Fibroblast of lung (primary cell): ENCODE results near the gene KIF1A. TPM values are rescaled to one million over a fixed set of nuclear protein-coding genes. Genes with fewer than 3 reads are reported as not detected.

Source experiments
- DNase-seq, 2 donors: peaks; one replicate each; pipeline versions ENCODE4 v3.0.0 to v3.0.0-alpha.2; 2010; ENCODE audit warnings: low read depth in 2 of 2
- H2AFZ ChIP-seq: 2 replicates; pipeline ENCODE4 v1.5.1; 2012; ENCODE audit warnings: low read length, control low read depth, inconsistent platforms
- H3K27ac ChIP-seq: 2 replicates; pipeline ENCODE4 v1.5.1; 2011; ENCODE audit warnings: low read length, control low read depth; ENCODE audit not compliant: insufficient read depth
- H3K27me3 ChIP-seq: 2 replicates; pipeline ENCODE4 v1.5.1; 2011; ENCODE audit warnings: mild to moderate bottlenecking, low read length; ENCODE audit not compliant: control insufficient read depth, insufficient read depth
- H3K36me3 ChIP-seq: 2 replicates; pipeline ENCODE4 v1.5.1; 2011; ENCODE audit warnings: low read length; ENCODE audit not compliant: control insufficient read depth, insufficient read depth
- H3K4me1 ChIP-seq: 2 replicates; pipeline ENCODE4 v1.5.1; 2011; ENCODE audit warnings: low read length; ENCODE audit not compliant: control insufficient read depth, insufficient read depth; ENCODE audit errors: extremely low read depth
- H3K4me2 ChIP-seq: 2 replicates; pipeline ENCODE4 v1.5.1; 2011; ENCODE audit warnings: low read length, control low read depth; ENCODE audit not compliant: insufficient read depth; ENCODE audit errors: extremely low read depth
- H3K4me3 ChIP-seq, 4 experiments: fragments of 200-600 bp in 1 of 4; sonication (generic) in 1 of 4; replicated peaks in 1 of 4; 2 replicates each; pipeline ENCODE4 v1.5.1; 2011 to 2016; ENCODE audit warnings: low read length in 4 of 4, low read depth in 3 of 4, mild to moderate bottlenecking in 3 of 4, control low read depth in 2 of 4, inconsistent platforms in 1 of 4, mixed read lengths in 1 of 4; ENCODE audit not compliant: insufficient read depth in 1 of 4; ENCODE audit errors: control extremely low read depth in 1 of 4
- H3K79me2 ChIP-seq: 2 replicates; pipeline ENCODE4 v1.5.1; 2012; ENCODE audit warnings: mild to moderate bottlenecking, low read length, inconsistent platforms; ENCODE audit not compliant: control insufficient read depth, insufficient read depth
- H3K9ac ChIP-seq: 2 replicates; pipeline ENCODE4 v1.5.1; 2011; ENCODE audit warnings: mild to moderate bottlenecking, low read length, control low read depth; ENCODE audit not compliant: insufficient read depth
- H3K9me3 ChIP-seq: 2 replicates; pipeline ENCODE4 v1.5.1; 2012; ENCODE audit warnings: low read depth, low read length; ENCODE audit not compliant: control insufficient read depth, insufficient read depth
- H4K20me1 ChIP-seq: 2 replicates; pipeline ENCODE4 v1.5.1; 2011; ENCODE audit warnings: low read length; ENCODE audit not compliant: control insufficient read depth, insufficient read depth; ENCODE audit errors: extremely low read depth
- EZH2 ChIP-seq: IDR thresholded peaks from 2 replicates; pipeline ENCODE4 v1.5.1; 2012; ENCODE audit warnings: low read length, control low read depth, mild to moderate bottlenecking; ENCODE audit errors: missing control alignments
- polyA plus RNA-seq, 2 donors: library from polyadenylated mRNA; depleted of rRNA in 1 of 2; stranded (reverse) in 1 of 2; unstranded in 1 of 2; fragments of >200 nt; gene quantifications; 2 replicates each; pipeline ENCODE4 v1.2.1, GENCODE V29; 2011 to 2012; ENCODE audit warnings: missing spikeins in 1 of 2
- total RNA-seq: library from RNA; depleted of rRNA; stranded (reverse); fragments of >200 nt; gene quantifications from 2 replicates; pipeline ENCODE4 v1.2.1, GENCODE V29; 2014
- TF ChIP-seq, protein P1 (sequence below), 2 donors: IDR thresholded peaks in 1 of 2; conservative IDR thresholded peaks in 1 of 2; 1 replicate in 1 of 2; 2 replicates in 1 of 2; pipeline ENCODE4 v1.5.1; 2011 to 2012; ENCODE audit warnings: low read length in 2 of 2, control low read depth in 1 of 2, inconsistent platforms in 1 of 2, low read depth in 1 of 2, mild to moderate bottlenecking in 1 of 2

The KIF1A gene
- total and polyA plus RNA-seq, 2 donors (not counting 1 experiment from before 2014, with no cell fraction given) = 0.05 TPM; not detected in 1

DNA sequence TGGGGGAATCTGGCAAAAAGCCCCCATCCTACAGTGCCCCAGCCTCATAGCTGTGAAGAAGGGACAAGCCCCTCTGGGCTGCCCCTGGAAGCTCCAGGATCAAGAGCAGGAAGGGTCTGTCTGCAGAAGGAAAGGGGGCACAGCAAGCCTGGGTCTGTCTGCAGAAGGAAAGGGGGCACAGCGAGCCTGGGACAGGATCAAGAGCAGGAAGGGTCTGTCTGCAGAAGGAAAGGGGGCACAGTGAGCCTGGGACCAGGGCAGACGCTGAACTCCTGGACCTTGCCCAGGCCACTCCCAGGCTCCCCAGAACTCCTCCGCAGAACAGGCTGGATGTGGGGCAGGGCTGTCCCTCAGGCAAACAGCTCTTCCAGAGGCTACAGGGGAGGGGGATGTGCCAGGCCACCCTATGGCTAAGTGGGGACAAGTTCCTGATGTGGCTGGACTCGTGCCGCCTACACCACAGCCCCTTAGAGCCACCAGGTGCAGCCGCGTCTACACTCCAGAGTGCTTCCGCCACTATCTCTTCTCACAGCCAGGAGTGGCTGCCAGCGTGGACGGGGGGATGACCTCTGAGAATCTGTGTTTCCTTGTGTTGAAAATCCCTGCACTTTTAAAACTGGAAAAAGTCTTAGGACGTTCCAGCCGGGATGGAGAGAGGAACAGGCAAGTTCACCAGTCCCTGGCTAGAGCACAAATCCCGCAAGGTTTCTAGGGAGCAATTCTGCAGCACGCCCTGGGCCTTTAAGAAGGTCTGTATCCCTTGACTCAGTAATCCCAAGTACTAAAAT is 20.8 kb downstream of the KIF1A start:
- Histone ChIP-seq H4K20me1 (no peaks in the 10 kb centered on the region), H3K27me3 (peaks cover 29% of the 10 kb centered on the region), H3K27ac (no peak overlapping the region), H3K4me1 (no peaks in the 10 kb centered on the region), H3K4me3 (no peak overlapping the region), H3K9me3 (no peaks in the 10 kb centered on the region), H3K36me3 (no peaks in the 10 kb centered on the region), H3K4me2 (no peak overlapping the region), H2AFZ (no peak overlapping the region), H3K9ac (no peak overlapping the region), H3K79me2 (no peaks in the 10 kb centered on the region)
- DNase-seq = no peak
- TF ChIP-seq, protein P1, sequence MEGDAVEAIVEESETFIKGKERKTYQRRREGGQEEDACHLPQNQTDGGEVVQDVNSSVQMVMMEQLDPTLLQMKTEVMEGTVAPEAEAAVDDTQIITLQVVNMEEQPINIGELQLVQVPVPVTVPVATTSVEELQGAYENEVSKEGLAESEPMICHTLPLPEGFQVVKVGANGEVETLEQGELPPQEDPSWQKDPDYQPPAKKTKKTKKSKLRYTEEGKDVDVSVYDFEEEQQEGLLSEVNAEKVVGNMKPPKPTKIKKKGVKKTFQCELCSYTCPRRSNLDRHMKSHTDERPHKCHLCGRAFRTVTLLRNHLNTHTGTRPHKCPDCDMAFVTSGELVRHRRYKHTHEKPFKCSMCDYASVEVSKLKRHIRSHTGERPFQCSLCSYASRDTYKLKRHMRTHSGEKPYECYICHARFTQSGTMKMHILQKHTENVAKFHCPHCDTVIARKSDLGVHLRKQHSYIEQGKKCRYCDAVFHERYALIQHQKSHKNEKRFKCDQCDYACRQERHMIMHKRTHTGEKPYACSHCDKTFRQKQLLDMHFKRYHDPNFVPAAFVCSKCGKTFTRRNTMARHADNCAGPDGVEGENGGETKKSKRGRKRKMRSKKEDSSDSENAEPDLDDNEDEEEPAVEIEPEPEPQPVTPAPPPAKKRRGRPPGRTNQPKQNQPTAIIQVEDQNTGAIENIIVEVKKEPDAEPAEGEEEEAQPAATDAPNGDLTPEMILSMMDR (conservative IDR thresholded peaks at IDR 0.05 in 1 of 2, IDR thresholded peaks at IDR 0.05 in 1 of 2; ENCODE audit: low read depth in 1 of 2, low read length in 2 of 2) = no peak
- TF ChIP-seq EZH2 = no peak

DNA sequence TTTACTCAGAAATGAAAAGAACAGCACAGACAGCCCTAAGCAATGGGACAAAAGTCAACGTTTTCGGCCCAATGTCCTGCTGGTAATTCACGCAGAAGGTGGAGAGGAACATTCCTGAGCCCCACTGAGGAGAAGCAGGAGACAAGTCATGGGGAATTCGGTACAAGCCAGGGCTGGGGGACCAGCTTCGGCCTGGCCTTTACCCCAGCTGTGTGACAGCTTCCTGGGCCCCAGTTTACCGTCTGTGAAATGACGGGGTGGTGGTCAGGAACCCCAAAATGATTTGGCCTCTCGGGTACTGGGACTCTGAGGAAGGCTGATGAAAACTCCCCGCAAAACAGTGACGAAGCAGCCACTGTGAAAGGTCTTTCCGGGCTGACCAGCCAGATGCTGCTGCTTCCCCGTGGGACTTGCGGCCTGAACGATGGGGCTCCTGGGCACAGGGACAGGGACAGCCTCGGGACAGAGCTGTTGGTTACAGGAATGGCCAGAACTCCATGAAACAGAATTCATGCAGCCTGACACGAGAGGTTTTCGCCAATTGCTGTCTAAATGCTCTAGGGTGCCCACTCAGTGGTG is 21.6 kb downstream of the KIF1A start:
- Histone ChIP-seq H3K4me2 (no peak overlapping the region), H3K9me3 (no peaks in the 10 kb centered on the region), H3K79me2 (no peaks in the 10 kb centered on the region), H3K27ac (no peak overlapping the region), H4K20me1 (no peaks in the 10 kb centered on the region), H3K36me3 (no peaks in the 10 kb centered on the region), H3K4me1 (no peaks in the 10 kb centered on the region), H3K4me3 (no peak overlapping the region), H3K9ac (no peak overlapping the region), H2AFZ (no peak overlapping the region), H3K27me3 (peaks cover 29% of the 10 kb centered on the region)
- no peak for DNase-seq
- TF ChIP-seq EZH2 = no peak
- TF ChIP-seq, protein P1 (conservative IDR thresholded peaks at IDR 0.05 in 1 of 2, IDR thresholded peaks at IDR 0.05 in 1 of 2; ENCODE audit: low read depth in 1 of 2, low read length in 2 of 2) = no peak

DNA sequence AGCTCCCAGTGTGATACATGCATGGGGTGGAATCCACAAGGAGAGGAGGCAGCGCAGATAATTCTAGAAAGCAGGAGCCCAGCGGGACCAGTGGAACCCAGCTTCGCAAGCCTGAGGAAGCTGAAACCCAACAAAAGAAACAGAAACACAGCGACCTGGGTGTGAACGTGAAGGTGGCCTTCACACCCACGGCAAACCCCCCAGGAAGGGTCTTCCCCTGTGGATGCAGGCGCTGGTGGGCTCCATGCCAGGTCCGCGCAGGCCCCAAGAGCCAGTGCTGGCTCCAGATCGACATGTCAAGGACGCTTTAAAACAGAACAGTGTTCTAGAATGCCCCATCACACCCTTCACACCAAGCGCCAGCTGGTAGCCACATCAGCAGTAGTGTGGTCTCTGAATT is 22.1 kb downstream of the KIF1A start:
- no peak for DNase-seq
- Histone ChIP-seq H3K4me3 (no peak overlapping the region), H3K79me2 (no peaks in the 10 kb centered on the region), H3K9ac (no peak overlapping the region), H2AFZ (no peak overlapping the region), H3K9me3 (no peaks in the 10 kb centered on the region), H3K4me2 (no peak overlapping the region), H3K4me1 (no peaks in the 10 kb centered on the region), H3K27me3 (peaks cover 29% of the 10 kb centered on the region), H3K27ac (no peak overlapping the region), H4K20me1 (no peaks in the 10 kb centered on the region), H3K36me3 (no peaks in the 10 kb centered on the region)
- TF ChIP-seq, protein P1 (conservative IDR thresholded peaks at IDR 0.05 in 1 of 2, IDR thresholded peaks at IDR 0.05 in 1 of 2; ENCODE audit: low read depth in 1 of 2, low read length in 2 of 2) = no peak
- TF ChIP-seq EZH2 = no peak
